NCI-H748 treated with DMSO at 0.1 percent for 48 hours (cell line): ENCODE data around the gene DMBX1.

Experiments
- DNase-seq: peaks from one replicate; lab custom pipeline; 2025; lab: John Stamatoyannopoulos, UW

Gene DMBX1

GRCh38 chr1:46506470-46507219 lies 17.0 kb downstream of the DMBX1 start:
- DNase-seq: no peak

DNA sequence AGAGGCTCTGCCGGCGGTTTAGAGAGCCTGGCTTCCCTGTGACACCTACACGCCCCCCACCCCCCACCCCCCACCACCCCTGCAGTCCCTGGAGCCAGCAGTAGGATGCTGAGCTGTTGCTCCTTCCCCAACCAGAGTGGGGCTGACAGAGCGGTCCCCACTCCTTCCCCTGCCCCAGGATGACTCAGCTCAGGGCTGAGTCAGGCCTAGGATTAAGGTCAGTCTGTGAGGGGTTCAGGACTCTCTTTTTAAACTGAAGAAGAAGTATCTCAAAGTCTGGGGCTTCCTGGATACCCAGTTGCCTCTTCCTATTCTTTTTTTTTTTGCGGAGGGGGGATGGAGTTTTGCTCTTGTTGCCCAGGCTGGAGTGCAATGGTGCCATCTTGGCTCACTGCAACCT lies 19.1 kb downstream of the DMBX1 start:
- no peak for DNase-seq

GRCh38 chr1:46510341-46510997 lies 20.8 kb downstream of the DMBX1 start:
- no peak for DNase-seq

GRCh38 chr1:46510998-46511365 lies 21.3 kb downstream of the DMBX1 start:
- DNase-seq: no peak

- no peak for DNase-seq
These were observed 22.6 kb downstream of the DMBX1 start for GRCh38 chr1:46512135-46512791.

DNA sequence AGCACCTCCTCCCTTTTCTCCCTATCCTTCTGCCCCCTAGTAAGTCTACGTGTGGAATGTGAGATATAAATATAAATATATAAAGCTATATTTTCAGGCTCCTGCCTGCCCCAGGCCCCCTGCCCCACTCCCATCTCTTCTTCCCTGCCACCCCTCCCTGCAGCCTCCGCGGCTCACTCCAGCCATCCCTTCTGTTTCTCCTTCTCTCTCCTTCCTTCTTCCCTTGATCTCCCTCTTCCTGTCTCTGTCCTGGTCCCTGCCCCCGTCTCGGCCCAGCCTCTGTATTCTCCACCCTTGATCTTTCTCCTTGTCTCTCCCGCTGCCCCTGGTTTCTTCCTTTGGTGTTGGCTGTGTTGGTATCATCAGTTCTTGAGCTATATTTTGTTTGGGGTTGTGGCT lies 23.2 kb downstream of the DMBX1 start:
- DNase-seq: no peak

GRCh38 chr1:46513536-46513935 lies 23.9 kb downstream of the DMBX1 start:
- DNase-seq: no peak

- no peak for DNase-seq
These were observed 25.9 kb downstream of the DMBX1 start for GRCh38 chr1:46515576-46515975.

GRCh38 chr1:46516200-46516950 lies 26.7 kb downstream of the DMBX1 start:
- no peak for DNase-seq

DNA sequence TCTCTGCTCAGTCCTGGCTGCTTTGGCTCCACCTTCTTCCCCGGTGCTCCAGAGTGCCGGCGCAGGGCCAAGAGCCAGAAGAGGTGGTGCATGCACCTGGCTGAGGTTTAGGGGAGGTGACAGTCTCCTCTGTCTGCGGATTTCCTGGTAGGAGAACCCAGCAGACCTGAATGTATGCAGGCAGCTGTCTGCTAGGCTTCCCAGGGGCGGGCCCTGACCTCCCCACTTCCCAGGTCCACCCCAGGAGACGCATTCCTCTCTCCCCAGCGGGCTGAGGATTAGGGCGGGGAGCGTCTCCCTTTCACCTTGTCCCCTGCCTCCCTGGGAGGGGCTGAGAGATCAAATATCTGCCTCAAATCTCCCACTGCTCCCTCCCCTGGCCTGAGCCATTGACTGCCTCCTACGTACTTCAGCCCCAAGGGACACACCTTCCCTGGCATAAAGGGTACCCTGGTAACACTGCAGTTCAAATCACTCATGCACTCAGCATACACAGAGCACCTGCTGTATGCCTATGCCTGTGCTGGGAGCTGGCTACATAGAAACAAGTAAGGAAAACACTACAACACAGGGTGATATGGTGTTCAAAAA lies 27.5 kb downstream of the DMBX1 start:
- no peak for DNase-seq

GRCh38 chr1:46517932-46518498 lies 28.4 kb downstream of the DMBX1 start:
- no peak for DNase-seq

- DNase-seq: no peak
These were observed 29.6 kb downstream of the DMBX1 start for GRCh38 chr1:46519209-46519608.

- no peak for DNase-seq
These were observed 30.7 kb downstream of the DMBX1 start for GRCh38 chr1:46520063-46520911.

GRCh38 chr1:46521414-46521813 lies 31.8 kb downstream of the DMBX1 start:
- DNase-seq: no peak

DNA sequence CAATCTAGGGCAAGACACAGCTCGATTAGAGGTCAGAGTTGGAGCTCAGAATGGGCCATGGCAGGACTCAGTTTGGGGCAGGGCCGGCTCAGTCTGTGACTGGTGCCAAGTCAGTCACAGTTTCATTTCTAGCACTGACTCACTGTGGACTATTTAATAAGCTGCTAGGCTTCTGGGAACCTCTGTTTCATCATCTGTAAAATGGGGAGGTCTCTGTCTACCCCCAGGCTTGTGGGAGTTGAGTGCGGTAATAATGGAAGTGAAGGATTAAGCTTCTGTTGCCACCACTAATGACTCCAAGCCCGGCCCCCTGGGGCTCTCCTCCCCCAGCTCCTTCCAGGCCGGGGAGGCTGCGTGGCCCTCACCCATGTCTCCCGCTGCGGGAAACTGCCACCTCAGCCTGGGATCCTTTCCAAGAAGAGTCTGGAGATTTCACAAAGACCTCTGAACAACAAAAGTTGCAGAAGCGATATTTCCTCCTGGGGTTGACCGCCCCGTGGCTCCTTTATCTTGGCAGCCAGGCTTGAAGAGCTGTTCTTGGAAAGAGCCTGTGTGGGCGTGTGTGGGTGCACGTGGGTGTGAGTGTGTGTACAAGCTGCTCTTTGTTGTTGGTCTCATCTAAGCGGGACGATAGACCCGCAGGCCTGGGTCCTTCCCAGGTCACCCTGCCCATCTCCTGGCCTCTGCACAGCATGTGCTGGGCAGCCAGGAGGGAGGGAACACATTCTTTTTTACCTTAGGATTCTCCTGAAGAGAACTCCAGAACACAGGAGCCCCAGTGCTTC lies 32.7 kb downstream of the DMBX1 start:
- no peak for DNase-seq

GRCh38 chr1:46522969-46523320 lies 33.3 kb downstream of the DMBX1 start:
- DNase-seq: no peak

GRCh38 chr1:46523496-46524353 lies 34.1 kb downstream of the DMBX1 start:
- DNase-seq: no peak

DNA sequence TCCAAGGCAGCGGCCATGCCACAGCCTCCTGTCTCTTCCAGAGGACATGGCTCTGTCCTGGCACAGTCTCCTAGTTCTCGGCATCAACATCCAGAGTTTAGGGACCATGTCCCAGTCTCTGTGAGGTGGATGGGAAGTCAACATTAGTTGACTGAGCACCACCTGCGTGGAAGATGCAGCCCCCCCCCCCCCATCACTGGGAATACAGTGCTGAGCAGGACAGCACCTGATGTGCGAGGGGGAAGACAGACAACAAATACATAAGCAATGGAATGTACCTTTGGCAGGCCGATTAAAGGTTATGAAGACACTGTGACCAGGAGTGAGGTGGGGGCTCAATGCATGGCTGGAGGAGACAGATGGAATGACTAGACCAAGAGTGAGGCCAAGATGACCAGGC lies 35.2 kb downstream of the DMBX1 start:
- no peak for DNase-seq
